Activated CD8-positive, alpha-beta T cell treated with anti-CD3 and anti-CD28 coated beads for 36 hours (primary cell): ENCODE data around the gene RETSAT. TPM values are rescaled to one million over a fixed set of nuclear protein-coding genes. Genes with fewer than 3 reads are reported as not detected.
"Not testable (repeated sequence)": the region's sequence is repeated elsewhere in the genome, so short reads cannot be mapped to it uniquely, and the experiment has no call there.

ENCODE experiments used
- ATAC-seq: fragments of 200-7000 bp; cut with Tn5 transposase; one replicate; pipeline ENCODE4 v1.10.0; 2021; ENCODE audit warnings: mild to moderate bottlenecking, moderate library complexity
- CTCF ChIA-PET: fragments of 350-600 bp; sonication (Branson Sonifier 250); formaldehyde crosslinking; loops from one replicate; lab custom pipeline; 2021; ENCODE audit warnings: antibody characterized with exemption; lab: Charles Lee
- POLR2A ChIA-PET: fragments of 350-600 bp; sonication (Branson Sonifier 250); formaldehyde crosslinking; loops from one replicate; lab custom pipeline; 2021; ENCODE audit warnings: antibody characterized with exemption; lab: Charles Lee
- DNase-seq: peaks from one replicate; pipeline ENCODE4 v3.0.0-alpha.2; 2020
- H3K27ac Mint-ChIP-seq: one replicate; pipeline ENCODE4 v1.8.0; 2021; ENCODE audit warnings: mild to moderate bottlenecking, mixed read lengths
- H3K27me3 Mint-ChIP-seq: one replicate; pipeline ENCODE4 v1.8.0; 2021; ENCODE audit warnings: mixed read lengths
- H3K36me3 Mint-ChIP-seq: one replicate; pipeline ENCODE4 v1.8.0; 2021; ENCODE audit warnings: low read depth, mixed read lengths
- H3K4me1 Mint-ChIP-seq: one replicate; pipeline ENCODE4 v1.8.0; 2021; ENCODE audit warnings: low read depth, mixed read lengths
- H3K4me3 Mint-ChIP-seq: one replicate; pipeline ENCODE4 v1.8.0; 2021; ENCODE audit warnings: mild to moderate bottlenecking, moderate library complexity, mixed read lengths
- H3K9me3 Mint-ChIP-seq: one replicate; pipeline ENCODE4 v1.8.0; 2021; ENCODE audit warnings: mixed read lengths
- CTCF ChIP-seq: fragments of 200-600 bp; IDR thresholded peaks from one replicate; pipeline ENCODE4 v1.8.0; 2022; ENCODE audit warnings: antibody characterized with exemption, mild to moderate bottlenecking
- intact Hi-C: fragments of 100-400 bp; cut with micrococcal nuclease; formaldehyde crosslinking; loops from one replicate; pipeline ENCODE4 v1.10.0; 2022
- total RNA-seq, 2 experiments: library from RNA; stranded (reverse); gene quantifications; one replicate each; pipeline ENCODE4 v1.2.3, GENCODE V29; 2021

Gene RETSAT
- total RNA-seq, 2 experiments from 2014 or later: 21.3 to 22.9 TPM

GRCh38 chr2:85355521-85355920 lies 1.2 kb upstream of the RETSAT start:
- Mint-ChIP-seq H3K27ac (peak overlapping the region; percentile 94), H3K4me1 (peaks cover 38% of the 10 kb centered on the region), H3K36me3 (peaks cover 26% of the 10 kb centered on the region), H3K4me3 (peak overlapping the region; percentile 95), H3K9me3 (no peaks in the 10 kb centered on the region), H3K27me3 (no peaks in the 10 kb centered on the region)
- ATAC-seq (no peak), DNase-seq (peak; percentile 11)
- no peak for TF ChIP-seq CTCF
- CTCF ChIA-PET: interaction anchor here (1.0 to 2.4 kb wide), 5 partner anchors 10 to 197 kb away, joined by 3 to 11 read pairs (median 7); no protein-coding TSS in a partner anchor
- intact Hi-C loops: no loop called here
- POLR2A ChIA-PET: interaction anchor here (0.9 to 5.4 kb wide), 10 partner anchors 14 to 190 kb away, joined by 3 to 59 read pairs (median 7); partner anchors contain the start of genes MAT2A and TGOLN2

- no peaks in the 10 kb centered on the region for H3K27me3 Mint-ChIP-seq
- peak overlapping the region; percentile 94 for H3K27ac Mint-ChIP-seq
- peak; percentile 28 for DNase-seq
- ChIA-PET CTCF (interaction anchor here (0.8 to 2.4 kb wide), 9 partner anchors 11 to 197 kb away, joined by 3 to 11 read pairs (median 4); no protein-coding TSS in a partner anchor), POLR2A (interaction anchor here (0.8 to 5.4 kb wide), 14 partner anchors 11 to 240 kb away, joined by 3 to 59 read pairs (median 6); partner anchors contain the start of genes MAT2A, RNF181 and TGOLN2)
- no peaks in the 10 kb centered on the region for H3K9me3 Mint-ChIP-seq
- peaks cover 38% of the 10 kb centered on the region for H3K4me1 Mint-ChIP-seq
- ATAC-seq: no peak
- H3K36me3 Mint-ChIP-seq: peaks cover 30% of the 10 kb centered on the region
- no peak for TF ChIP-seq CTCF
- intact Hi-C loops: no loop called here
- peak overlapping the region; percentile 95 for H3K4me3 Mint-ChIP-seq
Measured at GRCh38 chr2:85355073-85355410, 714 bp upstream of the RETSAT start.

GRCh38 chr2:85353876-85354285 lies 447 bp downstream of the RETSAT start:
- CTCF ChIA-PET: interaction anchor here (0.7 to 1.9 kb wide), 6 partner anchors 29 to 198 kb away, joined by 3 to 9 read pairs (median 4); no protein-coding TSS in a partner anchor
- POLR2A ChIA-PET: interaction anchor here (0.7 to 5.4 kb wide), 21 partner anchors 9 to 1085 kb away, joined by 3 to 59 read pairs (median 3); partner anchors contain the start of genes MAT2A, RNF181, SH2D6 and TGOLN2
- intact Hi-C loops: no loop called here
- Mint-ChIP-seq H3K27me3 (no peaks in the 10 kb centered on the region), H3K9me3 (no peaks in the 10 kb centered on the region), H3K4me1 (peaks cover 36% of the 10 kb centered on the region), H3K4me3 (peak overlapping the region; percentile 95), H3K36me3 (peaks cover 27% of the 10 kb centered on the region), H3K27ac (peak overlapping the region; percentile 94)
- peak; percentile 13 for DNase-seq
- no peak for TF ChIP-seq CTCF
- peak; percentile 1 for ATAC-seq

GRCh38 chr2:85347599-85347998 lies 6.7 kb downstream of the RETSAT start:
- peaks cover 32% of the 10 kb centered on the region for H3K36me3 Mint-ChIP-seq
- no peaks in the 10 kb centered on the region for H3K9me3 Mint-ChIP-seq
- TF ChIP-seq CTCF: no peak
- ATAC-seq: no peak
- H3K27me3 Mint-ChIP-seq: no peaks in the 10 kb centered on the region
- DNase-seq: no peak
- no peak overlapping the region for H3K27ac Mint-ChIP-seq
- POLR2A ChIA-PET: no interaction called here
- intact Hi-C loops: no loop called here
- CTCF ChIA-PET: no interaction called here
- peaks cover 5% of the 10 kb centered on the region for H3K4me1 Mint-ChIP-seq
- no peak overlapping the region for H3K4me3 Mint-ChIP-seq

- no peaks in the 10 kb centered on the region for H3K9me3 Mint-ChIP-seq
- peaks cover 19% of the 10 kb centered on the region for H3K36me3 Mint-ChIP-seq
- no peak overlapping the region for H3K27ac Mint-ChIP-seq
- no peak overlapping the region for H3K4me3 Mint-ChIP-seq
- no peak for TF ChIP-seq CTCF
- ChIA-PET CTCF (no interaction called here), POLR2A (interaction anchor here (0.6 to 2.0 kb wide), 2 partner anchors 8 to 9 kb away, joined by 3 to 6 read pairs; no protein-coding TSS in a partner anchor)
- no peaks in the 10 kb centered on the region for H3K27me3 Mint-ChIP-seq
- ATAC-seq (no peak), DNase-seq (no peak)
- no peaks in the 10 kb centered on the region for H3K4me1 Mint-ChIP-seq
- intact Hi-C loops: no loop called here
Measured at GRCh38 chr2:85344356-85344954, 9.9 kb downstream of the RETSAT start.

- DNase-seq, H3K9me3 Mint-ChIP-seq, CTCF ChIA-PET, H3K27me3 Mint-ChIP-seq, H3K4me3 Mint-ChIP-seq, ATAC-seq, H3K4me1 Mint-ChIP-seq, intact Hi-C loops, POLR2A ChIA-PET: not testable (repeated sequence)
- Mint-ChIP-seq H3K27ac (peak overlapping the region; percentile 30), H3K36me3 (peaks cover 19% of the 10 kb centered on the region)
Measured at GRCh38 chr2:85343207-85343895, 11.0 kb downstream of the RETSAT start.
